ENCODE measurements around the gene TULP4.

DNA sequence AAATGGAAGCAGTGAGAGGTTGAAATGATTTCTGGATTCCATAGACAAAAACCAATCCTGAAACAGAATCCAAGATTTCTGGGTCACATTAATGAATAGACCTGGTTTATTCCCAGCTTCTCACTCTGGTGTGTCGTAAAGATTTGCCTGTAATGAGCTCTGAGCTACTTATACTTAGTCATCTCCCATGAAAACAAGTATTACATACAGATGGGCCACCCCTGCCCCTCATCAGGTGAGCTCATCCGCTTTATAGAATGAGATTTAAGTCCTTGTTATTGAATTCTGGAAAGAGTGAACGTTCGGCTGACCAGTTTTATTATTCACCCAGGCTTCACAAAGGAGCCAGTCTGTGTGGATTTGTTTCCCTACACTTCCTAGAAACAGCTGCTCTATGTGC is 200.5 kb downstream of the TULP4 start:
- TF ChIP-seq, protein P1, sequence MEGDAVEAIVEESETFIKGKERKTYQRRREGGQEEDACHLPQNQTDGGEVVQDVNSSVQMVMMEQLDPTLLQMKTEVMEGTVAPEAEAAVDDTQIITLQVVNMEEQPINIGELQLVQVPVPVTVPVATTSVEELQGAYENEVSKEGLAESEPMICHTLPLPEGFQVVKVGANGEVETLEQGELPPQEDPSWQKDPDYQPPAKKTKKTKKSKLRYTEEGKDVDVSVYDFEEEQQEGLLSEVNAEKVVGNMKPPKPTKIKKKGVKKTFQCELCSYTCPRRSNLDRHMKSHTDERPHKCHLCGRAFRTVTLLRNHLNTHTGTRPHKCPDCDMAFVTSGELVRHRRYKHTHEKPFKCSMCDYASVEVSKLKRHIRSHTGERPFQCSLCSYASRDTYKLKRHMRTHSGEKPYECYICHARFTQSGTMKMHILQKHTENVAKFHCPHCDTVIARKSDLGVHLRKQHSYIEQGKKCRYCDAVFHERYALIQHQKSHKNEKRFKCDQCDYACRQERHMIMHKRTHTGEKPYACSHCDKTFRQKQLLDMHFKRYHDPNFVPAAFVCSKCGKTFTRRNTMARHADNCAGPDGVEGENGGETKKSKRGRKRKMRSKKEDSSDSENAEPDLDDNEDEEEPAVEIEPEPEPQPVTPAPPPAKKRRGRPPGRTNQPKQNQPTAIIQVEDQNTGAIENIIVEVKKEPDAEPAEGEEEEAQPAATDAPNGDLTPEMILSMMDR (IDR thresholded peaks at IDR 0.05) = no peak
- no peak for TF ChIP-seq POLR2A (IDR thresholded peaks at IDR 0.05)

Measured in uterus (tissue), 2 donors.